NCI-H526 (cell line): Measurements from ENCODE around the gene FSTL3.
A peak's percentile ranks its signal among the peaks of the same experiment; 100 is the strongest.
"Not testable (repeated sequence)": the region's sequence is repeated elsewhere in the genome, so short reads cannot be mapped to it uniquely, and the experiment has no call there.

Source experiments
- DNase-seq, 2 experiments: peaks; one replicate each; lab custom pipeline; 2025; lab: John Stamatoyannopoulos, UW

Gene FSTL3

GRCh38 chr19:661427-662196 lies 14.6 kb upstream of the FSTL3 start:
- DNase-seq = no peak

DNA sequence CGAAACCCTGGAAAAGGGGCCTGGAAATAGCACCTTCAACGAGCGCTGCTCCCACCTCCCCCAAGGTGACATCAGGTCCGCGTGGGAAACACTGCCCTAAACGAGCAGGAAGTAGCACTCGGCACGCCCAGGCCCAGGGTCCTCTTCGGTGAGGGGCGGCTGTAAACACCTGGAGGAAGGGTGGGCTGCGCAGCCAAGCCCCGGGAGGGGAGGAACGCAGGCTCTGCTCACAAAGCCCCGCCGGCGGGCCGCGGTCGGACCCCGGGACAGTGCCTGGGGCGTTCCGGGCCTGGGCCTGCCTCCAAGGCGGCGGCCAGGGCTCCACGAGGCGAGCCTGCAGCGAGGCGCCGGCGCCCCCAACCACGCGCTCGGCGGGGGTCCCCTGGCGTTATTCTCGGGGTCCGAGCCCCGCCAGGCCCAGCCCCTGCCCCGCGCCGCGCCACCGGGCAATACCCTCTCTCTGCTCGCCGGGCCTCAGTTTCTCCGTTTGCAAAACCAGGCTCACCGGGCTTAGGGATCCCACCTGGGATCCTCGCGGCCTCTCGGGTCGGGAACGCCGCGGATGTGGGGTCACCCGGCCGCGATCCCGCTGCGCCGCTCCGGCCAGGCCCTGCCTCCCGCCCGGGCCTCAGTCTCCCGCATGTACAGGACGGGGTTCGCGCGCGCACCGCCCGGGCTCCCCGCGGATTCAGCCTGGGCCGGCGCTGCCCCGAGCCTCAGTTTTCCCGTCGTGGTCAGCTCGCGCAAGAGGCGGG lies 13.8 kb upstream of the FSTL3 start:
- DNase-seq = peak in 1 of 2 experiments; percentile 28

DNA sequence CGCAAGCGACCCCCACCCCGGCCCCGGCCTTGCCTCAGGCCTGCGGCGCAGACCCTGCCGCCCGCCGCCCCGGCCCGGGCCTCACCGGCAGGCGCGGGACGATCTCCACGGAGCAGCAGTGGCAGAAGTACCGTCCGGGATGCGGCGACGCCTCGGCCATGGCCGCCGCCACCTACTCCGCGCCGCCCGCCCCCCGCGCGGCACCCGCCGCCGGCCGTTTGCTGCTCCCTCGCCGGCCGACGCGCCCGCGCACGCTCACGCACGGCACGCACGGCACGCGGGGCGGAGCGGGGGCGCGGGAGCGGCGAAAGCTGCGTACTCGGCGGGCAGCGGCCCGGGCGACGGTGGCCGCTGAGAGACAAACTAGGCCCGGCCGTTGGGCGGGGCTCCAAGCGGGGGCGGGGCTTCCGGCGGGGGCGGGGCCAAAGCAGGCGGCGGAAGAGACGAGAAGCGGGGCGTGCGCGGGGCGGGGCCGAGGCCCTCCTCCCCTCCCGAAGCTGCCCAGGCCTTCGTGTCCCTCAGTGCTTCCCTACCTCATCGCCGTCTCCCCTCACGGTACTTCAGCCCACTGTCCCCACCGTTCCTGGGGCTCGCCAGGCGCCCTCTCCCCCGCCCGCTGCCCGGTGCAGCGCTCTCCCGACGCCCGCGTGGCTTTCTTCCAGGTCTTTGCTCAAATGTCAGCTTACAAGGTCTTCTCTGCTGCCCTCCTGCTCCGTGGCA lies 13.1 kb upstream of the FSTL3 start, which contains the start of gene RNF126:
TSS of gene RNF126 (minus strand) at position 253 of the 720 bp plus-strand sequence. CDS start at position 160, 93 bp downstream.
- DNase-seq = peak in 1 of 2 experiments; percentile 84

- no peak for DNase-seq
These were observed 12.5 kb upstream of the FSTL3 start for GRCh38 chr19:663682-664117.

DNA sequence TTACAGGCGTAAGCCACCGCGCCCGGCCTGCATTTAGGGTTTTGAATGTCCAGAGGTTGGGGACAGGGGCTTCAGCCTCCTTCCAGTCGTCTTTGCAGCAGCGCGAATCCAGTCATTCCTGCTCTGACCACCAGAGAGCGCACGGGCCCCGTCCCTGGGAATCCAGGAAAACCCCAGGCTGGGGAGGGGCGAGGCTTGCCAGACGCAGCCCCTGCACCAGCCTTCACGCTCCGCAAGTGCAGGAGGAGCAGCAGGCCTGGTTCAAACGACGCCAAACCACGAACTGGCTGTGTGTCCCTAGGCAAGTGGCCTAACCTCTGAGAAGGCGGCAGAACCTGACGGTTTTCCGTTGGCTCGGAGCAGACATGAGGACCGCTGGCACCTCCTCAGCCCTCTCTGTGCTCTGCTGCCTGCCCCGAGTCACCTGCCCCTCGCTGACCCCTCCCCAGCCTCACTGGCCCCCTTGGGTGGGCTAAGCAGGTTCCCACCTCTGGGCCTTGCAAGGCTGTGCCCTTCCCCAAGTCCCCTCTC lies 11.2 kb upstream of the FSTL3 start:
- peak in 1 of 2 experiments; percentile 87 for DNase-seq

DNA sequence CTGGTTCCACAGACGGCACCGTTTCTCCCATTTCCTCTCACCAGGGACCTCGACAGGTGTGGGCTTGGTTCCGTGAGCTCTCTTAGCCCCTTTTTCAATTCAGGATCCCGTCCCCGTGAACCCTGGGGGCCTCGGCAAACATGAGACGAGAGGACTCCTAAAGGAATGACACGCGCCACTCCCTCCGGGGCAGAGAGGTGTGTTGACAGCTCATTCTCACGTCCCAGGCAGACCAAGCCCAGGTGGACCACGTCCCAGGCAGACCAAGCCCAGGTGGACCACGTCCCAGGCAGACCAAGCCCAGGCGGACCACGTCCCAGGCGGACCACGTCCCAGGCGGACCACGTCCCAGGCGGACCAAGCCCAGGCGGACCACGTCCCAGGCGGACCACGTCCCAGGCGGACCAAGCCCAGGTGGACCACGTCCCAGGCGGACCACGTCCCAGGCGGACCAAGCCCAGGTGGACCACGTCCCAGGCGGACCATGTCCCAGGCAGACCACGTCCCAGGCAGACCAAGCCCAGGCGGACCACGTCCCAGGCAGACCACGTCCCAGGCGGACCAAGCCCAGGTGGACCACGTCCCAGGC lies 9.1 kb upstream of the FSTL3 start:
- DNase-seq = not testable (repeated sequence)

DNA sequence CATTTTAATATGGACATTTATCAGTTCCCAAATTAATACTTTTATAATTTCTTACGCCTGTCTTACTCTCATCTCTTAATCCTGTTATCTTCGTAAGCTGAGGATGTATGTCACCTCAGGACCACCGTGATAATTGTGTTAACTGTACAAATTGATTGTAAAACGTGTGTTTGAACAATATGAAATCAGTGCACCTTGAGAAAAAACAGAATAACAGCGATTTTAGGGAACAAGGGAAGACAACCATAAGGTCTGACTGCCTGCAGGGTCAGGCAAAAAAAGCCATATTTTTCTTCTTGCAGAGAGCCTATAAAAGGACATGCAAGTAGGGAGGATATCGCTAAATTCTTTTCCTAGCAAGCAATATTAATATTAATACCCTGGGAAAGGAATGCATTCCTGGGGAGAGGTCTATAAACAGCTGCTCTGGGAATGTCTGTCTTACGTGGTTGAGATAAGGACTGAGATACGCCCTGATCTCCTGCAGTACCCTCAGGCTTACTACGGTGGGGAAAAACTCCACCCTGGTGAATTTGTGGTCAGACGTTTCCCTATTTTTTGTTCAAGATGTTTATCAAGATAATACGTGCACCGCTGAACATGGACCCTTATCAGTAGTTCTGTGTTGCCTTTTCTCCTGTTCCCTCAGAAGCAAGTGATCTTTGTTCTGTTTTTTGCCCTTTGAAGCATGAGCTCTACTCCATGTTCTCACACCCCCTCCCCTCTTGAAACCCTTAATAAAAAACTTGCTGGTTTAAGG lies 7.3 kb upstream of the FSTL3 start:
- DNase-seq = not testable (repeated sequence)

- DNase-seq = no peak
These were observed 5.5 kb upstream of the FSTL3 start for GRCh38 chr19:670609-671075.

- DNase-seq = no peak
These were observed 1.7 kb upstream of the FSTL3 start for GRCh38 chr19:674282-675151.

DNA sequence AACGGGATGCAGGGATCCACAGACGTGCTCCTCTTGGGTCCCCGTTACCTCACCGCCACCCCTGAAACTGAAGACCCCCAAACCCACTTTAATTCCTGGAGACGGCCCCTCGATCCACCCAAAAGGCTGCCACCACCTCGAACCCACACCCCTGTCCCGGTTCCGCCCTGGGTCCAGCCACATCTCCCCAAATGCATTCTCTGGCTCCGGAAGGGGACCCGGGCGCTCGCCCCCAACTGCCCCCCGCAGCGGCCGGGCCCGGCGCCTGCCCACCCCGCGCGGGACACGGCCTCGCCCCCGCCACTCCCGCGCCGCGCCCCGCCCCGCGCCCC lies 219 bp upstream of the FSTL3 start:
- no peak for DNase-seq

GRCh38 chr19:677201-677600 lies 1.0 kb downstream of the FSTL3 start:
- no peak for DNase-seq

- no peak for DNase-seq
These were observed 1.6 kb downstream of the FSTL3 start for GRCh38 chr19:677601-678436.

DNA sequence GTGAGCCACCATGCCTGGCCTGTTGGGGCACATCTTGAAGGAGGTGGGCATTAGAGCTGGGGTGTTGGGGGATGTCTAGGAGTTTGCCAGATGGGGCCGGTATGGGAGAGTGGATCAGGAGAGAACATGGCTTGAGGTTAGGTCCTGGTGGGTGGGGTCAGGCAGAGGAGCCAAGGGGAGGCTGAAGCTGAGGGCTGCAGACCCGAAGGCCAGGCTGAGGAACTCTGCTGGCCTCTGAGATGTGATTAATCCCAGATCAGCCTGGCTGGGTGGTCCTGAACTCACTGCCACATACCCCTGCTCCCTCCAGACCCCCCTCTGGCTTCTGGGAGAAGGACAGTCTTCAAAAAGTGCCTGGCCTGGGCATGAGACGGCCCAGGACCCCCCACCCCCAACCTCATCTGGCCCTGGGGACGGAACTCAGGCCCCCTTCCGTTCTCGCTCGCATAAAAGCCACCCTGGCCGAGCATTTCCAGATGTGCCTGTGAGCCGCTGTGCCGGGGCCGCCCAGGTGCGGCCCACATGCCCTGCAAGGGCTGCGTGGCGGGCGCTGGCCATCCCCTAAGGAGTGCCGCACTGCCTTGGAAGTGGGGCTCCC lies 2.7 kb downstream of the FSTL3 start:
- no peak for DNase-seq

DNA sequence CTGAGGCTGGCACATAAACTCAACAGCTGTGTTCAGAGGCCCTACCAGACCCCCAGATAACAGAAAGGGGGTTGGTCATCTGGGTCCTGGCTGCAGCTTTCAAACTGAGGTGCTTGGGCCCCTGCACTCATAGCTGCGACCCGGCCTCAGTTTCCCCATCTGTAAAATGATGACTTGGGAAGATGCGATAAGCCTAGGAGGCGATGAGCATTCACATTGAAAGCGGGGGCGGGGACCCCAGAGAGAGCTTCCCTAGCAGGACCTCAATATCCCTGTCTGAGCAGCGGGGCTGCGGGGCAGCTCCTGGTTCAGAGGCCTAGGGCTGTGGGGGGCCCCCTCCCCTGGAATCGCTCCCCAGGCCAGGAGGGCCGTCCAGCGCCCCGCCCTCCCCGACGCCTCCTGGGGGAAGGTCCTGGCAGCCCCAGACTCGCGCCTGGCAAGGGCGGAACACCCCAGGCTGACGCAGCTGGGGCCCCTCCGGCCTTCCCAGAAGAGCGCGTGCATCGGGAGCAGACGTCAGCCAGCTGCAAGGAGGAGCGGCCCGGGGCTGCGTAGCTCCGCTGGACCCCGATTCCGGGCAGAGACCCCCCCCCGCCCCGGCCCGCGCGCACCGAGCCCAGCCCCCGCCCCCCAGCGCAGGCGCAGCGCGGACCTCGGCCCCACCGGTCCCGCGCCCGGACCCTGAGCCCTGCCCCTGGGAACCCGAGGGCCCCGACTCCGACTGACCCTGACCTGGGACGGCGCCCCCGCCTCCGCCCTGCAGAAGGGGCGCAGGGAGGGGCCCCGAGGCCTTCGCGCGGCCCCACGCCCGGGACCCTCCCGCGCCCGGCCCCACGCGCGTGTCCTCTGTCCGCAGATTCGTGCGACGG lies 3.5 kb downstream of the FSTL3 start:
- peak in 1 of 2 experiments; percentile 34 for DNase-seq

DNA sequence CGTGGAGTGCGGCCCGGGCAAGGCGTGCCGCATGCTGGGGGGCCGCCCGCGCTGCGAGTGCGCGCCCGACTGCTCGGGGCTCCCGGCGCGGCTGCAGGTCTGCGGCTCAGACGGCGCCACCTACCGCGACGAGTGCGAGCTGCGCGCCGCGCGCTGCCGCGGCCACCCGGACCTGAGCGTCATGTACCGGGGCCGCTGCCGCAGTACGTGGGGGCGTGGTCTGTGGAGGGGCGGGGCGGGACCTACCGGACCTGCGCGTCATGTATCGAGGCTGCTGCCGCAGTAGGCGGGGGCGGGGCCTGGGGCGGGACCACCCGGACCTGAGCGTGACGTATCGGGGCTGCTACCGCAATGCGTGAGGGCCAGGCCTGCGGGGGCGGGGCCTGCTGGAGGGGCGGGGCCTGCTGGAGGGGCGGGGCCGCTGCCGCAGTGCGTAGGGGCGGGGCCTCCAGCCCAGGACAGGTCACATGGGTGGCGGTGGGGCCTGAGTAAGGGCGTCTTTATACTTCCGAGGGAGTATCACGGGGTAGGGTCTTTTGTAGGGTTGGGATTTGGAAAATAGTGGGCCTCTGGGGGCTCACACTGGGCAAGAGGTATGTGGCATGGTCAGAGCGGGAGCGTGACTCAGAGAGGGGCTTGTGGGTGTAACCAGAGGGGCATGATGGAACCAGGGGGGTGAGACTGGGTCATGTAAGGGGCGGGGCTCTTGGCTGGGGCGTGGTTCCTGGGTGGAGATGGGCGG lies 4.3 kb downstream of the FSTL3 start:
- peak; percentile 88 to 96 for DNase-seq

- DNase-seq = no peak
These were observed 5.1 kb downstream of the FSTL3 start for GRCh38 chr19:681029-682019.
